H1 (cell line): ENCODE results near the gene DDB1. TPM values are rescaled to one million over a fixed set of nuclear protein-coding genes. Genes with fewer than 3 reads are reported as not detected.
A peak's percentile ranks its signal among the peaks of the same experiment; 100 is the strongest.

ENCODE experiments used
- CTCF ChIA-PET: fragments of 300-600 bp; sonication (Branson Sonifier 250); formaldehyde crosslinking; loops from one replicate; lab custom pipeline; 2021; ENCODE audit not compliant: partially characterized antibody; lab: Charles Lee
- POLR2A ChIA-PET: fragments of 300-600 bp; sonication (Branson Sonifier 250); formaldehyde crosslinking; loops from one replicate; lab custom pipeline; 2021; ENCODE audit warnings: inconsistent platforms; ENCODE audit not compliant: partially characterized antibody; lab: Charles Lee
- DNase-seq, 2 experiments: peaks; one replicate each; pipeline versions ENCODE4 v3.0.0 to v3.0.0-alpha.2; 2010 to 2022; ENCODE audit warnings: low spot score in 2 of 2, low read depth in 1 of 2, mixed read lengths in 1 of 2
- FAIRE-seq: peaks from 2 replicates; lab custom pipeline; 2011; peaks lifted over from hg19 to GRCh38; lab: Jason Lieb, UNC
- H2AFZ ChIP-seq: 2 replicates; pipeline ENCODE4 v1.8.1; 2012; ENCODE audit warnings: low read length, inconsistent platforms
- H2AK5ac ChIP-seq: 2 replicates; pipeline ENCODE4 v1.6.1; 2013; ENCODE audit warnings: low read depth, low read length
- H2BK120ac ChIP-seq: replicated peaks from 2 replicates; pipeline ENCODE3; 2013; ENCODE audit warnings: low read depth, low read length, inconsistent platforms
- H2BK12ac ChIP-seq: 2 replicates; pipeline ENCODE4 v1.6.1; 2013; ENCODE audit warnings: low read depth, low read length
- H2BK15ac ChIP-seq: 2 replicates; pipeline ENCODE4 v1.6.1; 2013; ENCODE audit warnings: low read length
- H2BK20ac ChIP-seq: 2 replicates; pipeline ENCODE4 v1.6.1; 2013; ENCODE audit warnings: low read length
- H2BK5ac ChIP-seq: 2 replicates; pipeline ENCODE4 v1.6.1; 2013; ENCODE audit warnings: low read depth, low read length
- H3K14ac ChIP-seq: 2 replicates; pipeline ENCODE4 v1.6.1; 2013; ENCODE audit warnings: inconsistent platforms; ENCODE audit not compliant: insufficient read length
- H3K18ac ChIP-seq: 2 replicates; pipeline ENCODE4 v1.6.1; 2013; ENCODE audit warnings: low read length; ENCODE audit errors: extremely low read depth
- H3K23ac ChIP-seq: 2 replicates; pipeline ENCODE4 v1.6.1; 2013; ENCODE audit warnings: inconsistent platforms; ENCODE audit not compliant: insufficient read length
- H3K23me2 ChIP-seq: 2 replicates; pipeline ENCODE4 v1.6.1; 2013; ENCODE audit warnings: low read depth, low read length
- H3K27ac ChIP-seq: 2 replicates; pipeline ENCODE4 v1.6.1; 2011; ENCODE audit warnings: low read depth, low read length, inconsistent platforms
- H3K27me3 ChIP-seq, 4 experiments: replicated peaks in 1 of 4; 1 replicate in 1 of 4; 2 replicates in 3 of 4; pipeline versions ENCODE4 v1.6.1 to v1.8.1; 2011 to 2013; ENCODE audit warnings: low read length in 3 of 4, mild to moderate bottlenecking in 3 of 4, inconsistent platforms in 2 of 4, mixed read lengths in 2 of 4, moderate library complexity in 1 of 4; ENCODE audit not compliant: control insufficient read depth in 3 of 4, insufficient read depth in 3 of 4; ENCODE audit errors: extremely low read depth in 1 of 4
- H3K36me3 ChIP-seq, 4 experiments: 2 replicates each; pipeline versions ENCODE4 v1.6.1 to v1.8.1; 2011 to 2013; ENCODE audit warnings: mild to moderate bottlenecking in 4 of 4, low read length in 3 of 4, moderate library complexity in 2 of 4, control low read depth in 1 of 4, inconsistent platforms in 1 of 4; ENCODE audit not compliant: insufficient read depth in 4 of 4, control insufficient read depth in 2 of 4
- H3K4ac ChIP-seq: replicated peaks from 2 replicates; pipeline ENCODE3; 2013; ENCODE audit warnings: low read length, low read depth, mixed read lengths, inconsistent platforms; ENCODE audit not compliant: insufficient read length
- H3K4me1 ChIP-seq, 4 experiments: replicated peaks in 1 of 4; 1 replicate in 1 of 4; 2 replicates in 3 of 4; pipeline versions ENCODE4 v1.6.1 to v1.8.1; 2011 to 2013; ENCODE audit warnings: low read length in 3 of 4, inconsistent platforms in 2 of 4, mixed read lengths in 1 of 4; ENCODE audit not compliant: insufficient read depth in 4 of 4, control insufficient read depth in 3 of 4
- H3K4me2 ChIP-seq, 2 experiments: 2 replicates each; pipeline versions ENCODE4 v1.6.1 to v1.8.1; 2011 to 2013; ENCODE audit warnings: low read depth in 2 of 2, low read length in 2 of 2, control low read depth in 1 of 2, inconsistent platforms in 1 of 2, mild to moderate bottlenecking in 1 of 2; ENCODE audit not compliant: insufficient read depth in 1 of 2
- H3K4me3 ChIP-seq, 4 experiments: fragments of 200-600, 300-600 bp in 1 of 4; sonication (generic), shearing (Covaris generic), sonication (Bioruptor Twin) in 1 of 4; 2 replicates each; pipeline versions ENCODE4 v1.5.1 to v1.8.1; 2011 to 2016; ENCODE audit warnings: low read length in 4 of 4, low read depth in 3 of 4, control low read depth in 2 of 4, inconsistent platforms in 2 of 4, mild to moderate bottlenecking in 2 of 4, mixed read lengths in 1 of 4, moderate library complexity in 1 of 4; ENCODE audit not compliant: insufficient read depth in 2 of 4; ENCODE audit errors: extremely low read depth in 1 of 4
- H3K56ac ChIP-seq: replicated peaks from 2 replicates; pipeline ENCODE3; 2013; ENCODE audit warnings: low read depth, mild to moderate bottlenecking, mixed read lengths, low read length, inconsistent platforms; ENCODE audit not compliant: insufficient read length
- H3K79me1 ChIP-seq: 2 replicates; pipeline ENCODE4 v1.6.1; 2013; ENCODE audit warnings: low read depth, low read length, control low read depth
- H3K79me2 ChIP-seq, 2 experiments: 2 replicates each; pipeline versions ENCODE4 v1.6.1 to v1.8.1; 2012 to 2013; ENCODE audit warnings: low read length in 2 of 2, mild to moderate bottlenecking in 2 of 2, inconsistent platforms in 1 of 2; ENCODE audit not compliant: insufficient read depth in 2 of 2, control insufficient read depth in 1 of 2
- H3K9ac ChIP-seq, 4 experiments: replicated peaks in 1 of 4; 1 replicate in 1 of 4; 2 replicates in 3 of 4; pipeline versions ENCODE4 v1.6.1 to v1.8.1; 2011 to 2013; ENCODE audit warnings: low read depth in 3 of 4, low read length in 3 of 4, control low read depth in 2 of 4, mild to moderate bottlenecking in 2 of 4, moderate library complexity in 2 of 4, inconsistent platforms in 1 of 4; ENCODE audit errors: extremely low read depth in 1 of 4
- H3K9me3 ChIP-seq, 2 experiments: 2 replicates each; pipeline versions ENCODE4 v1.6.1 to v1.8.1; 2012 to 2013; ENCODE audit warnings: mild to moderate bottlenecking in 2 of 2, moderate library complexity in 2 of 2, control low read depth in 1 of 2, inconsistent platforms in 1 of 2, low read depth in 1 of 2, low read length in 1 of 2, mixed read lengths in 1 of 2; ENCODE audit not compliant: insufficient read depth in 2 of 2
- H4K20me1 ChIP-seq, 2 experiments: replicated peaks in 1 of 2; 2 replicates each; pipeline versions ENCODE3 to v1.8.1; 2011 to 2013; ENCODE audit warnings: inconsistent platforms in 2 of 2, low read length in 2 of 2, mild to moderate bottlenecking in 1 of 2; ENCODE audit not compliant: insufficient read depth in 2 of 2, control insufficient read depth in 1 of 2
- H4K5ac ChIP-seq: 2 replicates; pipeline ENCODE4 v1.6.1; 2013; ENCODE audit warnings: low read length, low read depth, mixed read lengths, inconsistent platforms; ENCODE audit not compliant: insufficient read length
- H4K8ac ChIP-seq: 2 replicates; pipeline ENCODE4 v1.8.0; 2013; ENCODE audit warnings: mild to moderate bottlenecking, moderate library complexity, low read length, inconsistent platforms; ENCODE audit not compliant: insufficient read depth; ENCODE audit errors: extremely low read depth
- H4K91ac ChIP-seq: replicated peaks from 2 replicates; pipeline ENCODE3; 2013; ENCODE audit warnings: low read length, mixed read lengths, inconsistent platforms; ENCODE audit not compliant: insufficient read length
- ATF2 ChIP-seq: IDR thresholded peaks from 2 replicates; pipeline ENCODE4 v1.6.1; 2012; ENCODE audit warnings: low read length, inconsistent platforms
- CBX5 ChIP-seq: fragments of 300-800, 300-1000 bp; sonication (generic); IDR thresholded peaks from 2 replicates; pipeline ENCODE4 v1.7.1; 2016; ENCODE audit warnings: antibody characterized with exemption, low read length, low read depth
- FOSL1 ChIP-seq: IDR thresholded peaks from 2 replicates; pipeline ENCODE4 v1.6.1; 2011; ENCODE audit warnings: mild to moderate bottlenecking, low read depth, low read length, moderate library complexity; ENCODE audit not compliant: insufficient read depth
- GTF2F1 ChIP-seq: IDR thresholded peaks from 2 replicates; pipeline ENCODE4 v1.6.1; 2012; ENCODE audit warnings: low read depth, low read length, improper control_type of control experiment, borderline replicate concordance
- HDAC6 ChIP-seq: IDR thresholded peaks from one replicate; pipeline ENCODE4 v1.7.1; 2012; ENCODE audit warnings: low read depth, mild to moderate bottlenecking, inconsistent platforms, low read length, moderate library complexity
- KDM4A ChIP-seq: IDR thresholded peaks from one replicate; pipeline ENCODE4 v1.7.1; 2012; ENCODE audit warnings: low read depth, mild to moderate bottlenecking, moderate library complexity, low read length, inconsistent platforms; ENCODE audit not compliant: severe bottlenecking
- KDM5A ChIP-seq: fragments of 200-600 bp; IDR thresholded peaks from 2 replicates; pipeline ENCODE4 v1.7.1; 2012; ENCODE audit warnings: mild to moderate bottlenecking, low read length, inconsistent platforms, mixed read lengths
- TAF7 ChIP-seq: optimal IDR thresholded peaks from 2 replicates; pipeline ENCODE3; 2011; ENCODE audit warnings: low read depth, mild to moderate bottlenecking, inconsistent platforms, low read length, moderate library complexity, borderline replicate concordance
- WGBS, 2 experiments: shearing (Covaris generic) in 1 of 2; methylation state at CpG; one replicate each; pipeline versions ENCODE4 v1.1.6 to v1.1.7; 2013 to 2015; ENCODE audit warnings: low lambda C conversion rate in 2 of 2, mixed read lengths in 2 of 2, inconsistent platforms in 1 of 2, low coverage in 1 of 2, missing lambda C conversion rate in 1 of 2; ENCODE audit not compliant: insufficient replicate concordance in 2 of 2, insufficient coverage in 1 of 2, insufficient read length in 1 of 2; ENCODE audit errors: extremely low coverage in 1 of 2, missing lambda C conversion rate in 1 of 2; 5-methylcytosine and 5-hydroxymethylcytosine counted together
- polyA plus RNA-seq, 7 experiments: library from polyadenylated mRNA; depleted of rRNA in 3 of 7; stranded (reverse) in 5 of 7; unstranded in 2 of 7; fragments of >200 nt in 5 of 7; fragments of 200-250 nt in 2 of 7; gene quantifications; 1 replicate in 5 of 7; 2 replicates in 1 of 7; 4 replicates in 1 of 7; pipeline versions ENCODE4 v1.2.1 to v1.2.3, GENCODE V29; 2011 to 2013; ENCODE audit warnings: missing spikeins in 2 of 7, mixed read lengths in 2 of 7
- total RNA-seq: library from RNA; stranded (reverse); fragmentation: NEBNext Ultra II Directional; extraction: Animal tissue kit (Norgen Biotek cat#: 25700); gene quantifications from 2 replicates; pipeline ENCODE4 v1.2.1, GENCODE V29; 2021

Gene DDB1
- total and polyA plus RNA-seq, 2 of the 8 experiments (the other 6 are each of a cell fraction or from before 2014, with no cell fraction given), result 275 to 306 TPM

GRCh38 chr11:61280883-61281580, 51.9 kb downstream of the DDB1 start:
- Histone ChIP-seq H2BK120ac (no peak overlapping the region), H4K5ac (no peak overlapping the region), H2AK5ac (no peak overlapping the region), H3K4ac (no peak overlapping the region), H3K36me3 (peaks cover 2 to 9% (median 2%) of the 10 kb centered on the region in 4 experiments; a peak in 5 of 8 replicates), H3K27ac (no peak overlapping the region), H3K4me2 (peak overlapping the region in 1 of 2 experiments; percentile 63; a peak in 1 of 4 replicates), H2AFZ (no peak overlapping the region), H3K79me2 (no peaks in the 10 kb centered on the region), H3K4me1 (peaks cover 0 to 8% (median 5%) of the 10 kb centered on the region in 4 experiments; a peak in 4 of 7 replicates), H3K27me3 (peaks cover 0 to 5% (median under 1%) of the 10 kb centered on the region in 4 experiments; a peak in 4 of 7 replicates), H3K79me1 (no peaks in the 10 kb centered on the region), H2BK20ac (no peak overlapping the region), H4K91ac (no peak overlapping the region), H3K4me3 (no peak overlapping the region), H3K18ac (no peak overlapping the region), H4K20me1 (peaks cover 0 to 3% of the 10 kb centered on the region in 2 experiments), H2BK5ac (no peak overlapping the region), H4K8ac (peak overlapping the region; percentile 16; the same call in 1 of the 2 replicates), H3K23ac (no peak overlapping the region), H3K23me2 (no peaks in the 10 kb centered on the region), H3K14ac (no peak overlapping the region), H3K9ac (no peak overlapping the region), H2BK15ac (no peak overlapping the region), H2BK12ac (no peak overlapping the region), H3K9me3 (no peaks in the 10 kb centered on the region; a peak in 1 of 4 replicates), H3K56ac (no peak overlapping the region)
- CTCF ChIA-PET, result interaction anchor here (0.8 to 1.7 kb wide), 9 partner anchors 9 to 104 kb away, joined by 3 to 10 read pairs (median 4); partner anchors contain the start of gene VWCE
- DNase-seq (no peak), FAIRE-seq (no peak)
- 89 to 100% methylated on average over 1 to 19 of the region's 20 CpGs for WGBS, 2 experiments
- POLR2A ChIA-PET, result interaction anchor here (1.0 to 4.5 kb wide), 10 partner anchors 8 to 149 kb away, joined by 3 to 54 read pairs (median 3); partner anchors contain the start of genes CPSF7, CYB561A3, DDB1 and SDHAF2
- TF ChIP-seq FOSL1, result no peak
- no peak for TF ChIP-seq TAF7
- TF ChIP-seq HDAC6, result no peak
- TF ChIP-seq ATF2, result no peak
- TF ChIP-seq KDM5A, result no peak
- no peak for TF ChIP-seq GTF2F1
- TF ChIP-seq CBX5, result no peak
- TF ChIP-seq KDM4A, result no peak
